SK-N-MC (cell line): ENCODE data around the gene NES.

Experiments
- EZH2 ChIP-seq: fragments of 200-600 bp; sonication (generic); IDR thresholded peaks from one replicate; pipeline ENCODE4 v1.6.1; 2017; ENCODE audit warnings: antibody characterized with exemption
- FOXP2 ChIP-seq: optimal IDR thresholded peaks from 2 replicates; pipeline ENCODE3; 2011; ENCODE audit warnings: mild to moderate bottlenecking, moderate library complexity; ENCODE audit not compliant: insufficient read depth; ENCODE audit errors: extremely low read length, control extremely low read depth
- POLR2AphosphoS5 ChIP-seq: IDR thresholded peaks from 2 replicates; pipeline ENCODE4 v1.6.1; 2012; ENCODE audit warnings: mild to moderate bottlenecking, low read depth, low read length, borderline replicate concordance

DNA sequence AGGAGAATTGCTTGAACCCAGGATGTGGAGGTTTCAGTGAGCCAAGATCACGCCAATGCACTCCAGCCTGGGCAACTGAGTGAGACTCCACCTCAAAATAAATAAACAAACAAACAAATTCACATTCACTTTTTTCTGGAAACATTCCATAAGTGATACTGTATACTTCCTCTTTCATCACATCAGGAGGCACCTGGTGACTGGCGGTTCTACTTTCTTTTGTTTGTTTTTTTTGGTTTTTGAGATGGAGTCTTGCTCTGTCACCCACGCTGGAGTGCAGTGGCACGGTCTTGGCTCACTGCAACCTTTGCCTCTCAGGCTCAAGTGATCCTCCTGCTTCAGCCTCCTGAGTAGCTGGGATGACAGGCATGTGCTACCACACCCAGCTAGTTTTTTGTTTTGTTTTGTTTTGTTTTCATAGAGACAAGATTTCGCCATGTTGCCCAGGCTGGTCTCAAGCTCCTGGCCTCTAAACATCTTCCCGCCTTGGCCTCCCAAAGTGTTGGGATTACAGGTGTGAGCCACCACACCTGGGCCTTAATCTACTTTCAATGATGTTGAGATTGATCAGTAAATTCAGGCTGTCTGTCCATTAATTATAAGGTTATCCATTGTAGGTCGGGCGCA is 47.3 kb downstream of the NES start:
- TF ChIP-seq POLR2AphosphoS5: no peak
- TF ChIP-seq EZH2: no peak
- TF ChIP-seq FOXP2: no peak
